Ramos (cell line): ENCODE measurements around the gene SCP2.
"Not testable (repeated sequence)": the region's sequence is repeated elsewhere in the genome, so short reads cannot be mapped to it uniquely, and the experiment has no call there.

ENCODE experiments used
- in situ Hi-C: fragments of 300-500 bp; cut with MboI; formaldehyde crosslinking; loops from one replicate; pipeline ENCODE4 v1.14.3; 2022; ENCODE audit warnings: low sequenced_read_pairs; ENCODE audit not compliant: unreplicated experiment

SCP2 gene

GRCh38 chr1:52963101-52963500 is 36.0 kb downstream of the SCP2 start:
- in situ Hi-C loops = no loop called here

- in situ Hi-C loops = no loop called here
Observed at GRCh38 chr1:52967666-52968065, 40.6 kb downstream of the SCP2 start.

- in situ Hi-C loops = not testable (repeated sequence)
Observed at GRCh38 chr1:52969234-52969633, 42.2 kb downstream of the SCP2 start.

- in situ Hi-C loops = no loop called here
Observed at GRCh38 chr1:52970149-52970548, 43.1 kb downstream of the SCP2 start.

- in situ Hi-C loops = no loop called here
Observed at GRCh38 chr1:52973841-52974240, 46.8 kb downstream of the SCP2 start.

GRCh38 chr1:52976183-52977035 is 49.3 kb downstream of the SCP2 start:
- in situ Hi-C loops = no loop called here

- in situ Hi-C loops = no loop called here
Observed at GRCh38 chr1:52978045-52978444, 51.0 kb downstream of the SCP2 start.

GRCh38 chr1:52992733-52993132 is 65.7 kb downstream of the SCP2 start:
- in situ Hi-C loops = not testable (repeated sequence)

GRCh38 chr1:52994656-52995055 is 67.6 kb downstream of the SCP2 start:
- in situ Hi-C loops = no loop called here

GRCh38 chr1:52996653-52997052 is 69.6 kb downstream of the SCP2 start:
- in situ Hi-C loops = no loop called here

GRCh38 chr1:53001128-53001527 is 74.1 kb downstream of the SCP2 start:
- in situ Hi-C loops = no loop called here

GRCh38 chr1:53006612-53007011 is 79.5 kb downstream of the SCP2 start:
- in situ Hi-C loops = not testable (repeated sequence)

- in situ Hi-C loops = not testable (repeated sequence)
Observed at GRCh38 chr1:53010247-53010646, 83.2 kb downstream of the SCP2 start.

- in situ Hi-C loops = no loop called here
Observed at GRCh38 chr1:53011175-53011574, 84.1 kb downstream of the SCP2 start.

GRCh38 chr1:53014791-53015507 is 87.9 kb downstream of the SCP2 start:
- in situ Hi-C loops = no loop called here

- in situ Hi-C loops = no loop called here
Observed at GRCh38 chr1:53015508-53015860, 88.4 kb downstream of the SCP2 start.

- in situ Hi-C loops = no loop called here
Observed at GRCh38 chr1:53016705-53017104, 89.6 kb downstream of the SCP2 start.

GRCh38 chr1:53020588-53020987 is 93.5 kb downstream of the SCP2 start:
- in situ Hi-C loops = no loop called here

- in situ Hi-C loops = no loop called here
Observed at GRCh38 chr1:53022179-53022578, 95.1 kb downstream of the SCP2 start.

- in situ Hi-C loops = no loop called here
Observed at GRCh38 chr1:53023546-53023945, 96.5 kb downstream of the SCP2 start.

GRCh38 chr1:53024117-53024516 is 97.0 kb downstream of the SCP2 start:
- in situ Hi-C loops = no loop called here
